ENCODE data around the gene ZMAT2. TPM values are rescaled to one million over a fixed set of nuclear protein-coding genes. Genes with fewer than 3 reads are reported as not detected.

ZMAT2 gene
- total RNA-seq, 3 donors from 2014 or later, result 43.8 to 59.7 (median 45.9) TPM

GRCh38 chr5:140677947-140678346 is 22.3 kb upstream of the ZMAT2 start:
- peaks cover 8% of the 10 kb centered on the region for H3K4me1 ChIP-seq (ENCODE audit: low read depth)
- H3K36me3 ChIP-seq (ENCODE audit: low read depth), result no peaks in the 10 kb centered on the region
- intact Hi-C loops (cut with DNase I, micrococcal nuclease), result no loop called here
- H3K4me3 ChIP-seq, result no peak overlapping the region
- no peak for DNase-seq
- no peak for ATAC-seq
- H3K9me3 ChIP-seq, result no peaks in the 10 kb centered on the region
- TF ChIP-seq CTCF (IDR thresholded peaks at IDR 0.05), result no peak

DNA sequence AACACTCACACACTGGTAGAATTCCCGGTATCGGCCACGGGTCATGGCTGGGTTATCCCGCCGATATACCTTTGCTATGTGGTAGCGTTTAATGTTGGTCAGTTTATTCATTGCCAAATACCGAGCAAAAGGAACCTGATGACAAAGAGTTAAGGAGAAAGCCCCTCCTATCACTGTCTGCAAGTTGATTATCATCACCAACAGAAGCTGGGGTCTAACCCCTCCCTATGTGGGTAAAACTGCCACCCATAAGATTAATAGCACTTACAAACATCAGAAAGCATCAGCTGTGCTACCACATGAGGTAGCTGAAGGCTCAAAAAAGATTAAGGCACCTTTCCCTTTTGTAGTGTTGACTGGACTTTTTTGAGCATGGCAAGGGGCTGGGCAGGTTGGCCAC is 21.3 kb upstream of the ZMAT2 start:
- H3K9me3 ChIP-seq, result no peaks in the 10 kb centered on the region

GRCh38 chr5:140690376-140690932 is 9.8 kb upstream of the ZMAT2 start:
- intact Hi-C loops (cut with DNase I, micrococcal nuclease), result no loop called here
- Histone ChIP-seq H3K36me3 (ENCODE audit: low read depth) (no peaks in the 10 kb centered on the region), H3K4me3 (peak overlapping the region; percentile 50), H3K4me1 (ENCODE audit: low read depth) (peaks cover 23% of the 10 kb centered on the region), H3K9me3 (no peaks in the 10 kb centered on the region)
- DNase-seq (no peak), ATAC-seq (peak; percentile 28)
- TF ChIP-seq CTCF (IDR thresholded peaks at IDR 0.05), result no peak

More for the DNA sequence above, 21.3 kb upstream of the ZMAT2 start:
- Histone ChIP-seq H3K4me1 (ENCODE audit: low read depth) (peaks cover 8% of the 10 kb centered on the region), H3K4me3 (no peak overlapping the region), H3K36me3 (ENCODE audit: low read depth) (no peaks in the 10 kb centered on the region)
- ATAC-seq (no peak), DNase-seq (no peak)
- intact Hi-C loops (cut with DNase I, micrococcal nuclease), result no loop called here
- TF ChIP-seq CTCF (IDR thresholded peaks at IDR 0.05), result no peak

DNA sequence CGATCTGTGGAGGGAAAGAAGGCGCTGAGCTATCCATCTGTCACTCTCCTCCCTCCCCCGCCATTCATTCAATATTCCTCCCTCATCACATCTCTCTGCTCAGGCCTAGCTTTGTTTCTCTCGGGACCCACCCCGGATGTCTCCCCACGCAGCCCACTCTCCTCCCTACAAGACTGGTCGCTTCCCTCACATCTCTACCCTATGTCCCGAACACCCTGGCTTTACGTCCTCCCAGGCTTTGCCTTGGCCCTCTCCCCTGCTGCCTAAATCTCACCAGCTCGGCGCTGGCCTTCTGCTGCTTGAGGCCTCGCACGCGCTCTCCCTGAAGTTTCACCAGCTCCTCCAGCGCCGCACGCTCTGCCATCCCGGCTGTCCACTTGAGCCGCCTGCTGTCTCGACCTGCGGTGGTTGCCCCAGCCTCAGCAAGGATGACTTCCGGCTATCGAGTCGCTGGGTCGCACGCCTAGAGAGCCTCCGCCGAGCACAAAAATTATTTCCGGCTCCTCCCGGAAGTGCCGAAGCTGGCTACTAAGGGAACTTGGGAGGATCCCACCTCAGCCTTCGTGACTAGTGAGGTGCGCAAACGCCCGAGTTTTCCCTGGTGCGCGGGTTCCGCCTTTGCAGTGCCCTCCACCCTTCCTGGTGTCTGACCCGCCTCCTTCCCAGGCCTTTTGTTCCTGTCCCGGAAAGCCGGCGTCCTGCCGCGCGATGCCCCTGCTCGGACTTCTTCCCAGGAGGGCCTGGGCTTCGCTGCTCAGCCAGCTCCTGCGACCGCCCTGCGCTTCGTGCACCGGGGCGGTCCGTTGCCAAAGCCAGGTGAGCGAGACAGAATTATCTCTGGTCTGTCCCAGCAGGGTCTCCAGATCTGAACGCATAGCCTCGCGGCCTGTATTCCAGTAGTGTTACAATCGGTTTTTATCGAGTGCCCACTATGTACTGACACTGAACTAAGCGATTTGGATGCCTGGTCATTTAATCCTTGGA is 9.0 kb upstream of the ZMAT2 start, which contains the start of the genes HARS1 and HARS2:
TSS of gene HARS1 (minus strand) at position 430 of the 984 bp plus-strand sequence. CDS start at position 364, 66 bp downstream.
TSS of gene HARS2 (plus strand) at position 515 of the 984 bp plus-strand sequence. CDS start at position 709, 194 bp downstream.
- H3K36me3 ChIP-seq (ENCODE audit: low read depth), result peaks cover 5% of the 10 kb centered on the region
- H3K9me3 ChIP-seq, result no peaks in the 10 kb centered on the region
- H3K4me3 ChIP-seq, result peak within 1 kb of the TSS; percentile 50
- intact Hi-C loops (cut with DNase I, micrococcal nuclease), result no loop called here
- peaks cover 23% of the 10 kb centered on the region for H3K4me1 ChIP-seq (ENCODE audit: low read depth)
- ATAC-seq (peak; percentile 98), DNase-seq (peak; percentile 93 to 95 (median 93))
- TF ChIP-seq CTCF (IDR thresholded peaks at IDR 0.05), result no peak

- no peak for DNase-seq
- Histone ChIP-seq H3K9me3 (no peaks in the 10 kb centered on the region), H3K4me1 (ENCODE audit: low read depth) (peaks cover 23% of the 10 kb centered on the region), H3K36me3 (ENCODE audit: low read depth) (peaks cover 26% of the 10 kb centered on the region), H3K4me3 (no peak overlapping the region)
- intact Hi-C loops (cut with DNase I, micrococcal nuclease), result no loop called here
- no peak for ATAC-seq
- TF ChIP-seq CTCF (IDR thresholded peaks at IDR 0.05), result no peak
These were observed 6.0 kb upstream of the ZMAT2 start for GRCh38 chr5:140694276-140694675.
